Nephron progenitor cell (in vitro differentiated cells): Measurements from ENCODE around the gene CLTA.
"Not testable (repeated sequence)": the region's sequence is repeated elsewhere in the genome, so short reads cannot be mapped to it uniquely, and the experiment has no call there.

Experiments
- DNase-seq: peaks from one replicate; pipeline ENCODE4 v3.0.0; 2021
- H3K27ac Mint-ChIP-seq: 2 replicates; pipeline ENCODE4 v1.8.0; 2021; ENCODE audit warnings: mild to moderate bottlenecking, moderate library complexity, mixed read lengths
- H3K27me3 Mint-ChIP-seq: 2 replicates; pipeline ENCODE4 v1.8.0; 2021; ENCODE audit warnings: mild to moderate bottlenecking, low read depth, mixed read lengths; ENCODE audit not compliant: poor library complexity
- H3K36me3 Mint-ChIP-seq: 2 replicates; pipeline ENCODE4 v1.8.0; 2021; ENCODE audit warnings: low read depth, mixed read lengths
- H3K4me1 Mint-ChIP-seq: 2 replicates; pipeline ENCODE4 v1.8.0; 2021; ENCODE audit warnings: mixed read lengths
- H3K4me3 Mint-ChIP-seq: 2 replicates; pipeline ENCODE4 v1.8.0; 2021; ENCODE audit warnings: mild to moderate bottlenecking, moderate library complexity, mixed read lengths
- H3K9me3 Mint-ChIP-seq: 2 replicates; pipeline ENCODE4 v1.8.0; 2021; ENCODE audit warnings: mild to moderate bottlenecking, moderate library complexity, mixed read lengths
- TF ChIP-seq, protein P1 (sequence below): fragments of 200-600 bp; sonication (generic); IDR thresholded peaks from 2 replicates; pipeline ENCODE4 v1.5.0; 2021; ENCODE audit warnings: antibody characterized with exemption

CLTA gene

DNA sequence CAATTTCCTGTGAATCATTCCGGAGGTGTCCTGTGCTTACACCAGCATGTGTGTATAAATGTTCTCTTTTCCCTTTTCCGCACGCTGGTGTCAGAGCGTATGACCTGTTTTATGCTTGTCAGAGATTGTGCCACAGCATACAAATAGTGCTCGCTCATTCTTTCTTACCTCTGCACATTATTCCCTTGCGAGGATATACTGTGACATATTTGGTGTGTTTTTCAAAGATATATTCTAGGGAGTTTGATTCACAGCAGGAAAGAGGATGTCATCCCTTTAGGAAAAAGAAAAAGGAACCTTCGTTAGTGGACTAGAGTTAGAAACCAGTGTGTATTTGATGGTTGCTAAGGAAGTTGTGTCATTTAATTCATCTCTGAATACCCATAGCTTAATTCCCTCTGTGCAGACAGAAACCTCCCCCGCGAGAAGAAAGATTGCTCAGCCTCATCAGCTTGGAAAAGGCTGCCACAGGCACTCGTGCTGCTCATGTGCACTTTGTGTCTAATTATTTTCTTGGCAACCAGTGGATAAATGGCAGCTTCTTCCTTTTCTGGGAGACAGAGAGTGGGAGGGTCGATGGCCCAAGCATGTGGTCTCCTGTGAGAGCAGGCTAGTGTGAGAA lies 36.3 kb upstream of the CLTA start:
- H3K27ac Mint-ChIP-seq, result peak overlapping the region; percentile 72
- peaks cover 31% of the 10 kb centered on the region for H3K9me3 Mint-ChIP-seq
- peaks cover 19% of the 10 kb centered on the region for H3K4me1 Mint-ChIP-seq
- peaks cover 46% of the 10 kb centered on the region for H3K36me3 Mint-ChIP-seq
- TF ChIP-seq, protein P1, sequence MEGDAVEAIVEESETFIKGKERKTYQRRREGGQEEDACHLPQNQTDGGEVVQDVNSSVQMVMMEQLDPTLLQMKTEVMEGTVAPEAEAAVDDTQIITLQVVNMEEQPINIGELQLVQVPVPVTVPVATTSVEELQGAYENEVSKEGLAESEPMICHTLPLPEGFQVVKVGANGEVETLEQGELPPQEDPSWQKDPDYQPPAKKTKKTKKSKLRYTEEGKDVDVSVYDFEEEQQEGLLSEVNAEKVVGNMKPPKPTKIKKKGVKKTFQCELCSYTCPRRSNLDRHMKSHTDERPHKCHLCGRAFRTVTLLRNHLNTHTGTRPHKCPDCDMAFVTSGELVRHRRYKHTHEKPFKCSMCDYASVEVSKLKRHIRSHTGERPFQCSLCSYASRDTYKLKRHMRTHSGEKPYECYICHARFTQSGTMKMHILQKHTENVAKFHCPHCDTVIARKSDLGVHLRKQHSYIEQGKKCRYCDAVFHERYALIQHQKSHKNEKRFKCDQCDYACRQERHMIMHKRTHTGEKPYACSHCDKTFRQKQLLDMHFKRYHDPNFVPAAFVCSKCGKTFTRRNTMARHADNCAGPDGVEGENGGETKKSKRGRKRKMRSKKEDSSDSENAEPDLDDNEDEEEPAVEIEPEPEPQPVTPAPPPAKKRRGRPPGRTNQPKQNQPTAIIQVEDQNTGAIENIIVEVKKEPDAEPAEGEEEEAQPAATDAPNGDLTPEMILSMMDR, result no peak
- no peak overlapping the region for H3K4me3 Mint-ChIP-seq
- peak; percentile 6 for DNase-seq
- H3K27me3 Mint-ChIP-seq, result no peaks in the 10 kb centered on the region

DNA sequence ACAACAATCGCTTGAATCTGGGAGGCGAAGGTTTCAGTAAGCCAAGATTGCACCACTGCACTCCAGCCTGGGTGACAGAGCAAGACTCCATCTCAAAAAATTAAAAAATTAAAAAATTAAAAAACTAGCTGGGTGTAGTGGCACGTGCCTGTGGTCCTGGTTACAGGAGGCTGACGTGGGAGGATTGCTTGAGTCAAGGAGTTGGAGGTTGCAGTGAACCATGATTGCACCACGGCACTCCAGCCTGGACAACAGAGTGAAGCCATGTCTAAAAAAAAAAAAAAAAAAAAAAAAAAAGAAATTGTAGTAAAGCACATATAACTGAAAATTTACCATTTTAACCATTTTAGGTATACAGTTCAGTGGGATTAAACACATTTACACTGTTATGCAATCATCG lies 34.6 kb upstream of the CLTA start:
- no peak for DNase-seq
- Mint-ChIP-seq H3K36me3 (peaks cover 56% of the 10 kb centered on the region), H3K27me3 (no peaks in the 10 kb centered on the region)

DNA sequence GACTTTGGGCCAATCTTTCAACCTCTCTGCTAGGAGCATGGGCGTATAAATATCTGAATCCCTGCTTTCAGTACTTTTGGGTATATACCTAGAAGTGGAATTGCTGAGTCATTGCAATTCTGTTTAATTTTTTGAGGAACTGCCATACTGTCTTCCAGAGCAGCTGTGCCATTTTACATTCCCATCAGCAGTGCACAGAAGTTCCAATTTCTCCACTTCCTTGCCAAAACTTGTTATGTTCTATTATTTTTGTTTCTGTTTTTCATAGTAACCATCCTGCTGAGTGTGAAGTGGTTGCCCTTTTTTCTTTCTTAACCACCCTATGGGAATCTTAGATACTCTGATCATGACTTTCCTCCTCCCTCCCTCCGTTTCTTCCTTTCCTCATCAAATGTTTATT lies 32.6 kb upstream of the CLTA start:
- peaks cover 31% of the 10 kb centered on the region for H3K9me3 Mint-ChIP-seq
- peaks cover 62% of the 10 kb centered on the region for H3K36me3 Mint-ChIP-seq
- peaks cover 4% of the 10 kb centered on the region for H3K27me3 Mint-ChIP-seq
- TF ChIP-seq, protein P1, result no peak
- DNase-seq, result no peak
- H3K27ac Mint-ChIP-seq, result no peak overlapping the region
- H3K4me3 Mint-ChIP-seq, result no peak overlapping the region
- H3K4me1 Mint-ChIP-seq, result peaks cover 48% of the 10 kb centered on the region

More for the DNA sequence above, 34.6 kb upstream of the CLTA start:
- H3K4me1 Mint-ChIP-seq, result peaks cover 27% of the 10 kb centered on the region
- peaks cover 31% of the 10 kb centered on the region for H3K9me3 Mint-ChIP-seq
- TF ChIP-seq, protein P1, result no peak
- no peak overlapping the region for H3K27ac Mint-ChIP-seq
- no peak overlapping the region for H3K4me3 Mint-ChIP-seq

DNA sequence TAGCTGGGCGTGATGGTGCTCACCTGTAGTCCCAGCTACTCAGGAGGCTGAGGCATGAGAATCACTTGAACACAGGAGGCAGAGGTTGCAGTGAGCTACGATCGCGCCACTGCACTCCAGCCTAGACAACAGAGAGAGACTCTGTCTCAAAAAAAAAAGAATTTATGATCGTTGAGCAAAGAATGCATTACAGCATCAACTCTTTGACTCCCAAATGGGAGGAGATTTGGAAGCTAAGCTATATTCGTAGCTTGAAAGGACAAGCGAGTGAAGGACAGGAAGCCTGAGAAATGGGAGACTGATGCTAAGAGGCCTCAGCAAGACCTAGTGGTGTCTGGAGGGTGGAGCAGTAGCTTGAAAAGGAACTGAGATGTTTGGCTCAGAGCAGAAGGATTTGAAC lies 31.8 kb upstream of the CLTA start:
- H3K27me3 Mint-ChIP-seq, result peaks cover 4% of the 10 kb centered on the region
- H3K36me3 Mint-ChIP-seq, result peaks cover 62% of the 10 kb centered on the region
- TF ChIP-seq, protein P1, result no peak
- no peak overlapping the region for H3K4me3 Mint-ChIP-seq
- H3K4me1 Mint-ChIP-seq, result peaks cover 48% of the 10 kb centered on the region
- no peak for DNase-seq
- peaks cover 31% of the 10 kb centered on the region for H3K9me3 Mint-ChIP-seq
- no peak overlapping the region for H3K27ac Mint-ChIP-seq

DNA sequence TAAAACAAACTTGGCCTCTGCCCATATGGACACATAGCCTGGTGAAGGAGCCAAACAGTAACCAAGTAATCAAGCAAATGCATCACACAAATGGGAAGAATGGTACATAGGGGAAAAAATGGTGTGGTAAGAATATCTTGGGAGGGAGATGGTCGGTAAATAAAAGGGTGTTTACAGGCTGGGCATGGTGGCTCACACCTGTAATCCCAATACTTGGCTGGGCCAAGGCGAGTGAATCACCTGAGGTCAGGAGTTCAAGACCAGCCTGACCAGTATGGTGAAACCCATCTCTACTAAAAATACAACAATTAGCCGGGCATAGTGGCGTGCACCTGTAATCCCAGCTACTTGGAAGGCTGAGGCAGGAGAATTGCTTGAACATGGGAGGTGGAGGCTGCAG lies 31.2 kb upstream of the CLTA start:
- H3K27ac Mint-ChIP-seq, DNase-seq, H3K4me3 Mint-ChIP-seq, H3K27me3 Mint-ChIP-seq: not testable (repeated sequence)
- Mint-ChIP-seq H3K36me3 (peaks cover 58% of the 10 kb centered on the region), H3K4me1 (peaks cover 48% of the 10 kb centered on the region), H3K9me3 (peaks cover 31% of the 10 kb centered on the region)

DNA sequence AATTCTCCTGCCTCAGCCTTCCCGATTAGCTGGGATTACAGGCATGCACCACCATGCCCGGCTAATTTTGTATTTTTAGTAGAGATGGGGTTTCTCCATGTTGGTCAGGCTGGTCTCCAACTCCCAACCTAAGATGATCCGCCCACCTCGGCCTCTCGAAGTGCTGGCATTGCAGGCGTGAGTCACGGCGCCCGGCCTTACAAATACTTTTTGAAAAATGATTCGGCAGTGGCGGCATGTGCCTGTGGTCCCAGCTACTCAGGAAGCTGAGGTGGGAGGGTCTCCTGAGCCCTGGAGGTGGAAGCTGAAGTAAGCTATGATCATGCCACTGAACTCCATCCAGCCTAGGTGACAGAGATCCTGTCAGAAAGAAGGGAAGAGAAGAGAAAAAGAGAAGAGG lies 30.6 kb upstream of the CLTA start:
- Mint-ChIP-seq H3K27ac (peak overlapping the region; percentile 38), H3K9me3 (peaks cover 26% of the 10 kb centered on the region), H3K36me3 (peaks cover 52% of the 10 kb centered on the region), H3K4me1 (peaks cover 49% of the 10 kb centered on the region)
- not testable (repeated sequence) for H3K4me3 Mint-ChIP-seq, H3K27me3 Mint-ChIP-seq, DNase-seq

DNA sequence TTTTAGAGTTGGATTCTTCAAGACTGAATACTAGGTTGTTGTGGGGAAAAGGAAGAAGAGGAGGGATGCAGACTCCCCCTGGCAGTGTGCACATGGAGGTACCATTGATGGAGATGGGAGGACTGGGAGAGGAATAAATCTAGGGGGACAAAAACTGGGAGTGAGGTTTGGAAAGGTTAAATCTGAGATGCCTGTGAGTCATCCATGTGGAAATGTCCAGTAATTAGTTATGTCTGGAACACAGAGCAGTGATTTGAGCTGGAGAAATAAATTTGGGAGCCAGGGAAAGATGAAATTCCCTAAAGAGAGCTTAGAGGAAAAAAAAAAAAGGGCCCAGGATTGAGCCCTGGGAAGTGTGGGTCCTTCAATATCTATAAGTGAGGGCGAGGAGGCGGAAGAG lies 29.5 kb upstream of the CLTA start:
- peak overlapping the region; percentile 10 for H3K27ac Mint-ChIP-seq
- no peak for DNase-seq
- H3K4me3 Mint-ChIP-seq, result no peak overlapping the region
- H3K27me3 Mint-ChIP-seq, result peaks cover 4% of the 10 kb centered on the region
- TF ChIP-seq, protein P1, result no peak
- peaks cover 55% of the 10 kb centered on the region for H3K4me1 Mint-ChIP-seq
- H3K9me3 Mint-ChIP-seq, result peaks cover 19% of the 10 kb centered on the region
- peaks cover 44% of the 10 kb centered on the region for H3K36me3 Mint-ChIP-seq
